Esophagus muscularis mucosa (tissue), 4 donors: Measurements from ENCODE around the gene SHE. TPM values are rescaled to one million over a fixed set of nuclear protein-coding genes. Genes with fewer than 3 reads are reported as not detected.
"Not testable (repeated sequence)": the region's sequence is repeated elsewhere in the genome, so short reads cannot be mapped to it uniquely, and the experiment has no call there.

Experiments
- DNase-seq: peaks from one replicate; pipeline ENCODE4 v3.0.0-alpha.2; 2017; ENCODE audit errors: extremely low spot score
- H3K27ac ChIP-seq, 4 donors: fragments of 200-600 bp; sonication (generic); replicated peaks in 1 of 4; 1 replicate in 3 of 4; 2 replicates in 1 of 4; pipeline ENCODE4 v1.5.1; 2016 to 2019; ENCODE audit warnings: mild to moderate bottlenecking in 1 of 4
- H3K27me3 ChIP-seq, 4 donors: fragments of 200-600 bp; sonication (generic); one replicate each; pipeline versions ENCODE4 v1.5.1 to v1.6.0; 2016 to 2019
- H3K36me3 ChIP-seq, 4 donors: fragments of 200-600 bp; sonication (generic); one replicate each; pipeline ENCODE4 v1.5.1; 2016 to 2019
- H3K4me1 ChIP-seq, 4 donors: fragments of 200-600 bp; sonication (generic); one replicate each; pipeline ENCODE4 v1.5.1; 2016 to 2019
- H3K4me3 ChIP-seq, 4 donors: fragments of 200-600 bp; sonication (generic); 1 replicate in 2 of 4; 2 replicates in 2 of 4; pipeline ENCODE4 v1.5.1; 2016 to 2019; ENCODE audit warnings: mild to moderate bottlenecking in 4 of 4, moderate library complexity in 1 of 4
- H3K9me3 ChIP-seq, 4 donors: fragments of 200-600 bp; sonication (generic); 1 replicate in 3 of 4; 2 replicates in 1 of 4; pipeline ENCODE4 v1.5.1; 2016 to 2019
- EP300 ChIP-seq: sonication (generic); formaldehyde crosslinking; IDR thresholded peaks from one replicate; pipeline ENCODE4 v1.6.1; 2017; ENCODE audit warnings: antibody characterized with exemption
- POLR2A ChIP-seq: fragments of 450-650 bp; IDR thresholded peaks from one replicate; pipeline ENCODE4 v1.6.1; 2017; ENCODE audit warnings: antibody characterized with exemption, moderate library complexity, mild to moderate bottlenecking, low read depth
- POLR2AphosphoS5 ChIP-seq, 2 donors: sonication (generic); formaldehyde crosslinking; IDR thresholded peaks; one replicate each; pipeline ENCODE4 v1.6.1; 2017; ENCODE audit warnings: antibody characterized with exemption in 2 of 2
- WGBS: methylation state at CpG from one replicate; pipeline ENCODE4 v1.1.5; 2018; 5-methylcytosine and 5-hydroxymethylcytosine counted together
- intact Hi-C: fragments of 100-400 bp; cut with DNase I; formaldehyde crosslinking; loops from one replicate; pipeline ENCODE4 v1.15.1; 2023
- total RNA-seq, 4 donors: library from RNA; depleted of rRNA; stranded (reverse); fragments of >200 nt; gene quantifications; one replicate each; pipeline versions ENCODE4 v1.1.0 to v1.2.1, GENCODE V29; 2016
- TF ChIP-seq, protein P1 (sequence below), 3 experiments: fragments of 200-600 bp in 2 of 3; fragments of 450-650 bp in 1 of 3; sonication (generic) in 2 of 3; IDR thresholded peaks; one replicate each; pipeline ENCODE4 v1.5.1; 2017 to 2019; ENCODE audit warnings: antibody characterized with exemption in 3 of 3, mild to moderate bottlenecking in 2 of 3, moderate library complexity in 1 of 3

The SHE gene
- total RNA-seq, 4 donors from 2014 or later = 12.5 to 17.0 (median 12.6) TPM

DNA sequence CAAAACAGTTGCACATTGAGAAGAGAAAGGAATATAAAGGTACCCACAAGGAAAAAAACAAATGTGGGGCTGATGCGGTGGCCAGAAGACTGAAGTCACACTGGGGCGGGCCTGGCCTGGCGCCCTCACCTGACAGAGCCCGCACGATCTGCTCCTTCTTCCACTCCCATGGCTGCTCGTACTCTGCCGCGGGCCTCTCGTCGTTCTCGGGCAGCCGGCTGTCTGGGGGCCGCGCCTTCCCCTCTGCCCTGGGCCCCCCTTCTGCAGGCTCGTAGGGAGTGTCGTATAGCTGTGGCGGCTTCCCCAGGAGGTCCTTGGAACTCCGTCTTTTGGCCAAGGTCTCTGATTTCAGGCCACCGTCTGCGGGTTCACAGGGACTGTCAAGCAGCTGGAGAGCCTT lies 13.3 kb downstream of the SHE start:
- Histone ChIP-seq H3K36me3 (peaks cover 0 to 42% (median 5%) of the 10 kb centered on the region in 4 donors), H3K27ac (peak overlapping the region in 1 of 4 donors; percentile 35), H3K4me3 (no peak overlapping the region), H3K27me3 (no peaks in the 10 kb centered on the region), H3K9me3 (no peaks in the 10 kb centered on the region), H3K4me1 (peaks cover 31 to 46% (median 36%) of the 10 kb centered on the region in 4 donors)
- DNase-seq = no peak
- WGBS = 90% methylated on average over 18 of the region's 20 CpGs
- intact Hi-C loops = no loop called here
- TF ChIP-seq POLR2AphosphoS5 (IDR thresholded peaks at IDR 0.05) = no peak
- TF ChIP-seq POLR2A = no peak
- no peak for TF ChIP-seq EP300
- TF ChIP-seq, protein P1, sequence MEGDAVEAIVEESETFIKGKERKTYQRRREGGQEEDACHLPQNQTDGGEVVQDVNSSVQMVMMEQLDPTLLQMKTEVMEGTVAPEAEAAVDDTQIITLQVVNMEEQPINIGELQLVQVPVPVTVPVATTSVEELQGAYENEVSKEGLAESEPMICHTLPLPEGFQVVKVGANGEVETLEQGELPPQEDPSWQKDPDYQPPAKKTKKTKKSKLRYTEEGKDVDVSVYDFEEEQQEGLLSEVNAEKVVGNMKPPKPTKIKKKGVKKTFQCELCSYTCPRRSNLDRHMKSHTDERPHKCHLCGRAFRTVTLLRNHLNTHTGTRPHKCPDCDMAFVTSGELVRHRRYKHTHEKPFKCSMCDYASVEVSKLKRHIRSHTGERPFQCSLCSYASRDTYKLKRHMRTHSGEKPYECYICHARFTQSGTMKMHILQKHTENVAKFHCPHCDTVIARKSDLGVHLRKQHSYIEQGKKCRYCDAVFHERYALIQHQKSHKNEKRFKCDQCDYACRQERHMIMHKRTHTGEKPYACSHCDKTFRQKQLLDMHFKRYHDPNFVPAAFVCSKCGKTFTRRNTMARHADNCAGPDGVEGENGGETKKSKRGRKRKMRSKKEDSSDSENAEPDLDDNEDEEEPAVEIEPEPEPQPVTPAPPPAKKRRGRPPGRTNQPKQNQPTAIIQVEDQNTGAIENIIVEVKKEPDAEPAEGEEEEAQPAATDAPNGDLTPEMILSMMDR (IDR thresholded peaks at IDR 0.05) = no peak

GRCh38 chr1:154486756-154487155 lies 15.5 kb downstream of the SHE start:
- Histone ChIP-seq H3K27ac (peak overlapping the region in 3 of 4 donors; percentile 11 to 62 (median 58)), H3K4me1 (peaks cover 20 to 38% (median 31%) of the 10 kb centered on the region in 4 donors), H3K36me3 (peaks cover 0 to 39% (median 5%) of the 10 kb centered on the region in 4 donors)
- intact Hi-C loops, DNase-seq, H3K4me3 ChIP-seq, H3K27me3 ChIP-seq, H3K9me3 ChIP-seq: not testable (repeated sequence)
- 72% methylated on average over 5 of the region's 5 CpGs for WGBS

DNA sequence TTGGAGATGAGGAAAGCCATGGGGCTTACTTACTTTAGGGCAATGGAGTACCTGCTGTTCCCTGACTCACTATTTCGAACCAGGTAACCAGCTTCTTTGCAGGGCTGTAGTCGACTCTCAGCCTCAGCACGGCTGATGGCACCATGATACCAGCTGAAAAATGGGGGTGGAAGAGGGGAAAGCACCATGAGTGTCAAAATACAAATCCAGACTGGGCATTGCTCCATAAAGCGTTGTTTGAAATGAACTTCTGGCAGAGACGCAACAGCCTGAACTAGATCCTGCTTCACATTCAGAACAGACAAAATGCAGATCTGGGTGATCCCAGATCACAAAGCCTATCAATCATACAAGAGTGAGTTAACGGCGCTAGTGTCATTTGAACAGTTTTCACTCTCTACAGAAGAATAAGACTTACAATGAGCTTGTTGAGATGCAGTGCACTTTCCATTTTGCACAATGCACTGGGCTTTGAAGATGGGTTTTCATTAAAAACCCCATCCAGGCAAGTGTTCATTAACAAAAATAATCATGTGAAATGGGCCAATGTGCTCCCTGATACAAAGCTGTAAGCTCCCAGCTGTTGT lies 16.2 kb downstream of the SHE start:
- Histone ChIP-seq H3K4me3 (no peak overlapping the region), H3K9me3 (no peaks in the 10 kb centered on the region), H3K27me3 (no peaks in the 10 kb centered on the region), H3K36me3 (peaks cover 0 to 39% (median 5%) of the 10 kb centered on the region in 4 donors), H3K27ac (peak overlapping the region; percentile 11 to 62 (median 41)), H3K4me1 (peaks cover 20 to 31% (median 28%) of the 10 kb centered on the region in 4 donors)
- no peak for DNase-seq
- 51% methylated on average over 7 of the region's 7 CpGs for WGBS
- intact Hi-C loops = no loop called here
- TF ChIP-seq, protein P1 (IDR thresholded peaks at IDR 0.05) = no peak

DNA sequence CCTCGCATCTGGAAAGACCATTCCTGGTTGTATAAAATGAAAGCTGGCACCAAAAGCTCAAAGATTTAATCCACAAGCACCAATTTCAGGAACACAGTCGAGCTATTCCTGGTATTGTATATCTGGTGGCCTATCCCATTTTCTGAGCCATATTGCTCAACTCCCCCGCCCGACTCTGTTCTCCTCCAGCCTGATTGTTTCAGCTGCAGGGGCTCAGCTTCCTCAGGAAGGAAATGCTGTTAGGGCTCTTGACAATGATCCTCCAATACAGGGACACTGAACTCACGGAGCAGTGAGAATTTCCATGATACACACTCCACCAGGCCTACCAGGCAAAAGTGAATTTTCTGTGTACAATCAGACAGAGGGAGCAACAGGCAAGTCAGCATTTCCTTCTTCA lies 17.1 kb downstream of the SHE start:
- no peak for DNase-seq
- H3K4me3 ChIP-seq = no peak overlapping the region
- H3K9me3 ChIP-seq = no peaks in the 10 kb centered on the region
- peaks cover 22 to 30% (median 28%) of the 10 kb centered on the region in 4 donors for H3K4me1 ChIP-seq
- H3K27ac ChIP-seq = peak overlapping the region in 2 of 4 donors; percentile 58 to 68
- peaks cover 0 to 39% (median 5%) of the 10 kb centered on the region in 4 donors for H3K36me3 ChIP-seq
- TF ChIP-seq, protein P1 (IDR thresholded peaks at IDR 0.05) = no peak
- TF ChIP-seq POLR2AphosphoS5 (IDR thresholded peaks at IDR 0.05) = peak; percentile 42 to 60
- intact Hi-C loops = no loop called here
- 78% methylated on average over 5 of the region's 5 CpGs for WGBS
- no peaks in the 10 kb centered on the region for H3K27me3 ChIP-seq

GRCh38 chr1:154483941-154484803 lies 18.0 kb downstream of the SHE start:
- no peaks in the 10 kb centered on the region for H3K9me3 ChIP-seq
- DNase-seq = no peak
- H3K36me3 ChIP-seq = peaks cover 0 to 39% (median 5%) of the 10 kb centered on the region in 4 donors
- no peak for TF ChIP-seq EP300
- no peak for TF ChIP-seq POLR2A
- peak in 1 of 2 donors; percentile 21 for TF ChIP-seq POLR2AphosphoS5 (IDR thresholded peaks at IDR 0.05)
- H3K27ac ChIP-seq = peak overlapping the region in 3 of 4 donors; percentile 44 to 68 (median 46)
- WGBS = 80% methylated on average over 14 of the region's 14 CpGs
- no peak overlapping the region for H3K4me3 ChIP-seq
- peaks cover 30 to 39% (median 32%) of the 10 kb centered on the region in 4 donors for H3K4me1 ChIP-seq
- H3K27me3 ChIP-seq = no peaks in the 10 kb centered on the region
- intact Hi-C loops = no loop called here
